ENCODE data around the gene CDKN2B-AS1. TPM values are rescaled to one million over a fixed set of nuclear protein-coding genes. Genes with fewer than 3 reads are reported as not detected.

The CDKN2B-AS1 gene
- polyA plus RNA-seq, 1 donor (not counting 4 experiments of a cell fraction or from before 2014, with no cell fraction given), result 1.1 TPM

DNA sequence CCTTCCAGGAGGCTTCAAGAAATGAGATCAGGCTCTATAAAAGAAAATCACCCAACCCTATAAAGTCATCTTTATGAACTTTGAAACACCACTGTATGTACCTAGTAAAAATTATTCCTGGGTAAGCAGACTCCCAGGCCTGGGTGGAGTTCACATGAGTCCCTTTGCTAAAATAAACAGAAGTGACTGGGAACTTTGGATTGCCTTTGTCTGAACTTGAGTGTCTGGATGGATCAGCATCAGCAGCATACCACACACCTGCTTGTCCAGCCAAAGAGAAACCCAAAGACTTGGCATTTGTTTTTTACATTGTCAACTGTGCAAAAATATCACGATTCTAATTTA lies 94.1 kb downstream of the CDKN2B-AS1 start:
- H3K4me1 ChIP-seq (ENCODE audit: control insufficient read depth, extremely low read depth, insufficient read depth, low read length), result peaks cover 20% of the 10 kb centered on the region
- H3K4me3 ChIP-seq (ENCODE audit: control insufficient read depth in 2 of 3, extremely low read depth in 1 of 3, insufficient read depth in 2 of 3, low read depth in 1 of 3, low read length in 3 of 3), result no peak overlapping the region
- no peaks in the 10 kb centered on the region for H3K9me3 ChIP-seq (ENCODE audit: control insufficient read depth, low read depth, low read length)
- no peaks in the 10 kb centered on the region for H3K9me1 ChIP-seq (ENCODE audit: control insufficient read depth, extremely low read depth, insufficient read depth, low read length)
- FAIRE-seq (peak; percentile 39), DNase-seq (ENCODE audit: low read depth, low spot score) (no peak)
- H3K9ac ChIP-seq (ENCODE audit: control insufficient read depth, extremely low read depth, insufficient read depth, low read length), result no peak overlapping the region
- H3K79me2 ChIP-seq (ENCODE audit: control insufficient read depth, insufficient read depth, low read length), result no peaks in the 10 kb centered on the region
- no peaks in the 10 kb centered on the region for H4K20me1 ChIP-seq (ENCODE audit: control insufficient read depth, extremely low read depth, insufficient read depth, low read length)
- no peak overlapping the region for H3K27ac ChIP-seq (ENCODE audit: control insufficient read depth, insufficient read depth, low read length)
- no peak overlapping the region for H3K4me2 ChIP-seq (ENCODE audit: control insufficient read depth, extremely low read depth, insufficient read depth, low read depth, low read length)
- no peaks in the 10 kb centered on the region for H3K27me3 ChIP-seq (ENCODE audit: control insufficient read depth, extremely low read depth, insufficient read depth, low read length)
- dilution Hi-C loops (cut with MboI; ENCODE audit: extremely low pct_ligation_motif_present, low sequenced_read_pairs), result no loop called here
- TF ChIP-seq, protein P1, sequence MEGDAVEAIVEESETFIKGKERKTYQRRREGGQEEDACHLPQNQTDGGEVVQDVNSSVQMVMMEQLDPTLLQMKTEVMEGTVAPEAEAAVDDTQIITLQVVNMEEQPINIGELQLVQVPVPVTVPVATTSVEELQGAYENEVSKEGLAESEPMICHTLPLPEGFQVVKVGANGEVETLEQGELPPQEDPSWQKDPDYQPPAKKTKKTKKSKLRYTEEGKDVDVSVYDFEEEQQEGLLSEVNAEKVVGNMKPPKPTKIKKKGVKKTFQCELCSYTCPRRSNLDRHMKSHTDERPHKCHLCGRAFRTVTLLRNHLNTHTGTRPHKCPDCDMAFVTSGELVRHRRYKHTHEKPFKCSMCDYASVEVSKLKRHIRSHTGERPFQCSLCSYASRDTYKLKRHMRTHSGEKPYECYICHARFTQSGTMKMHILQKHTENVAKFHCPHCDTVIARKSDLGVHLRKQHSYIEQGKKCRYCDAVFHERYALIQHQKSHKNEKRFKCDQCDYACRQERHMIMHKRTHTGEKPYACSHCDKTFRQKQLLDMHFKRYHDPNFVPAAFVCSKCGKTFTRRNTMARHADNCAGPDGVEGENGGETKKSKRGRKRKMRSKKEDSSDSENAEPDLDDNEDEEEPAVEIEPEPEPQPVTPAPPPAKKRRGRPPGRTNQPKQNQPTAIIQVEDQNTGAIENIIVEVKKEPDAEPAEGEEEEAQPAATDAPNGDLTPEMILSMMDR (optimal IDR thresholded peaks at IDR 0.05 in 1 of 3, IDR thresholded peaks at IDR 0.05 in 1 of 3, conservative IDR thresholded peaks at IDR 0.05 in 1 of 3; ENCODE audit: extremely low read depth in 1 of 3, insufficient read depth in 2 of 3, low read length in 3 of 3), result no peak
- TF ChIP-seq EZH2 (IDR thresholded peaks at IDR 0.05; ENCODE audit: low read length), result no peak
- H3K36me3 ChIP-seq (ENCODE audit: control insufficient read depth in 2 of 2, extremely low read depth in 1 of 2, insufficient read depth in 2 of 2, low read length in 2 of 2), result no peaks in the 10 kb centered on the region
- H2AFZ ChIP-seq (ENCODE audit: control insufficient read depth, low read length), result no peak overlapping the region

- Histone ChIP-seq H3K4me2 (ENCODE audit: control insufficient read depth, extremely low read depth, insufficient read depth, low read depth, low read length) (no peak overlapping the region), H2AFZ (ENCODE audit: control insufficient read depth, low read length) (peak overlapping the region; percentile 22), H3K9me3 (ENCODE audit: control insufficient read depth, low read depth, low read length) (no peaks in the 10 kb centered on the region), H3K4me1 (ENCODE audit: control insufficient read depth, extremely low read depth, insufficient read depth, low read length) (peaks cover 29% of the 10 kb centered on the region), H3K36me3 (ENCODE audit: control insufficient read depth in 2 of 2, extremely low read depth in 1 of 2, insufficient read depth in 2 of 2, low read length in 2 of 2) (no peaks in the 10 kb centered on the region), H3K9me1 (ENCODE audit: control insufficient read depth, extremely low read depth, insufficient read depth, low read length) (no peaks in the 10 kb centered on the region), H3K4me3 (ENCODE audit: control insufficient read depth in 2 of 3, extremely low read depth in 1 of 3, insufficient read depth in 2 of 3, low read depth in 1 of 3, low read length in 3 of 3) (no peak overlapping the region), H3K27me3 (ENCODE audit: control insufficient read depth, extremely low read depth, insufficient read depth, low read length) (no peaks in the 10 kb centered on the region), H3K27ac (ENCODE audit: control insufficient read depth, insufficient read depth, low read length) (peak overlapping the region; percentile 57), H4K20me1 (ENCODE audit: control insufficient read depth, extremely low read depth, insufficient read depth, low read length) (no peaks in the 10 kb centered on the region), H3K79me2 (ENCODE audit: control insufficient read depth, insufficient read depth, low read length) (no peaks in the 10 kb centered on the region), H3K9ac (ENCODE audit: control insufficient read depth, extremely low read depth, insufficient read depth, low read length) (no peak overlapping the region)
- dilution Hi-C loops (cut with MboI; ENCODE audit: extremely low pct_ligation_motif_present, low sequenced_read_pairs), result no loop called here
- FAIRE-seq, result peak; percentile 75
- TF ChIP-seq, protein P1 (optimal IDR thresholded peaks at IDR 0.05 in 1 of 3, IDR thresholded peaks at IDR 0.05 in 1 of 3, conservative IDR thresholded peaks at IDR 0.05 in 1 of 3; ENCODE audit: extremely low read depth in 1 of 3, insufficient read depth in 2 of 3, low read length in 3 of 3), result no peak
- no peak for TF ChIP-seq EZH2 (IDR thresholded peaks at IDR 0.05; ENCODE audit: low read length)
- no peak for DNase-seq (ENCODE audit: low read depth, low spot score)
These were observed 103.1 kb downstream of the CDKN2B-AS1 start for GRCh38 chr9:22097707-22098106.

All from keratinocyte (primary cell).